GM23338 (cell line): ENCODE data around the gene NKD1. TPM values are rescaled to one million over a fixed set of nuclear protein-coding genes. Genes with fewer than 3 reads are reported as not detected.

ENCODE experiments used
- ATAC-seq: fragments of 200-7000 bp; cut with Tn5 transposase; 3 replicates; pipeline ENCODE4 v1.9.1; 2020
- DNase-seq: peaks from one replicate; pipeline ENCODE4 v3.0.0-alpha.2; 2015; ENCODE audit warnings: low spot score
- H2AFZ ChIP-seq: fragments of 200-600 bp; sonication (generic); 2 replicates; pipeline ENCODE4 v1.8.0; 2016; ENCODE audit warnings: antibody characterized with exemption, mild to moderate bottlenecking, moderate library complexity
- H3F3A ChIP-seq: fragments of 200-600 bp; sonication (generic); replicated peaks from 2 replicates; pipeline ENCODE4 v1.8.0; 2017; ENCODE audit warnings: antibody characterized with exemption, mixed run types, low read depth
- H3K27ac ChIP-seq: fragments of 200-600 bp; sonication (generic); 2 replicates; pipeline ENCODE4 v1.6.1; 2016; ENCODE audit warnings: low read depth
- H3K27me3 ChIP-seq: fragments of 200-600 bp; sonication (generic); 2 replicates; pipeline ENCODE4 v1.8.0; 2016; ENCODE audit warnings: mild to moderate bottlenecking, mixed run types, moderate library complexity; ENCODE audit not compliant: insufficient read depth
- H3K36me3 ChIP-seq: fragments of 200-600 bp; sonication (generic); 2 replicates; pipeline ENCODE4 v1.8.0; 2016; ENCODE audit warnings: mild to moderate bottlenecking; ENCODE audit not compliant: insufficient read depth
- H3K4me1 ChIP-seq: fragments of 200-600 bp; sonication (generic); 2 replicates; pipeline ENCODE4 v1.8.0; 2016; ENCODE audit warnings: mild to moderate bottlenecking, moderate library complexity; ENCODE audit not compliant: insufficient read depth
- H3K4me2 ChIP-seq: fragments of 200-600 bp; sonication (generic); 2 replicates; pipeline ENCODE4 v1.7.1; 2017; ENCODE audit warnings: mixed run types
- H3K4me3 ChIP-seq: fragments of 200-600 bp; sonication (generic); 2 replicates; pipeline ENCODE4 v1.6.1; 2016; ENCODE audit warnings: mixed run types
- H3K79me2 ChIP-seq: fragments of 200-600 bp; sonication (generic); replicated peaks from 2 replicates; pipeline ENCODE4 v1.8.0; 2017; ENCODE audit warnings: mild to moderate bottlenecking; ENCODE audit not compliant: insufficient read depth
- H3K9me2 ChIP-seq: fragments of 200-600 bp; sonication (generic); 2 replicates; pipeline ENCODE4 v1.8.0; 2017; ENCODE audit not compliant: insufficient read depth
- H4K20me1 ChIP-seq: fragments of 200-600 bp; sonication (generic); replicated peaks from 2 replicates; pipeline ENCODE4 v1.8.0; 2017; ENCODE audit warnings: mild to moderate bottlenecking; ENCODE audit not compliant: insufficient read depth
- H3K27ac Mint-ChIP-seq: 2 replicates; pipeline ENCODE4 v1.8.0; 2020; ENCODE audit warnings: inconsistent platforms, mild to moderate bottlenecking, moderate library complexity, mixed read lengths
- H3K27me3 Mint-ChIP-seq: 3 replicates; pipeline ENCODE4 v1.8.0; 2022; ENCODE audit warnings: low read depth, mild to moderate bottlenecking, moderate library complexity, mixed read lengths, inconsistent platforms; ENCODE audit not compliant: insufficient read depth, poor library complexity
- H3K36me3 Mint-ChIP-seq: 3 replicates; pipeline ENCODE4 v1.8.0; 2021; ENCODE audit warnings: low read depth, mild to moderate bottlenecking, inconsistent platforms, moderate library complexity, mixed read lengths
- H3K4me1 Mint-ChIP-seq: 3 replicates; pipeline ENCODE4 v1.8.0; 2020; ENCODE audit warnings: mild to moderate bottlenecking, inconsistent platforms, mixed read lengths
- H3K4me3 Mint-ChIP-seq: 3 replicates; pipeline ENCODE4 v1.8.0; 2021; ENCODE audit warnings: moderate library complexity, mild to moderate bottlenecking, inconsistent platforms, mixed read lengths
- H3K9me3 Mint-ChIP-seq: 3 replicates; pipeline ENCODE4 v1.8.0; 2020; ENCODE audit warnings: moderate library complexity, mild to moderate bottlenecking, inconsistent platforms, mixed read lengths
- CREB1 ChIP-seq: fragments of 250-450 bp; sonication (Bioruptor Pico); IDR thresholded peaks from 2 replicates; pipeline ENCODE4 v1.5.0; 2020; ENCODE audit warnings: low read depth, mild to moderate bottlenecking, moderate library complexity
- EZH2 ChIP-seq: fragments of 200-600 bp; sonication (generic); IDR thresholded peaks from one replicate; pipeline ENCODE4 v1.8.0; 2017; ENCODE audit warnings: antibody characterized with exemption, mild to moderate bottlenecking, low read depth; ENCODE audit not compliant: unreplicated experiment
- EZH2phosphoT487 ChIP-seq: fragments of 200-600 bp; sonication (generic); IDR thresholded peaks from one replicate; pipeline ENCODE4 v1.8.1; 2018; ENCODE audit warnings: antibody characterized with exemption; ENCODE audit not compliant: unreplicated experiment
- NANOG ChIP-seq: IDR thresholded peaks from 2 replicates; pipeline ENCODE4 v1.6.1; 2016; ENCODE audit warnings: antibody characterized with exemption, borderline replicate concordance
- polyA plus RNA-seq: library from polyadenylated mRNA; unstranded; fragments of >200 nt; fragmentation: Nextera tagmentation; extraction: Ambion mirVana; gene quantifications from 2 replicates; pipeline ENCODE4 v1.2.1, GENCODE V29; 2016
- total RNA-seq: library from RNA; depleted of rRNA; stranded (reverse); fragments of >200 nt; shearing (Covaris generic); gene quantifications from 2 replicates; pipeline ENCODE4 v1.2.3, GENCODE V29; 2014
- TF ChIP-seq, protein P1 (sequence below), 2 experiments: fragments of 200-600 bp in 1 of 2; sonication (generic) in 1 of 2; conservative IDR thresholded peaks; 2 replicates each; pipeline versions ENCODE4 v1.5.1 to v1.6.1; 2016 to 2017; ENCODE audit warnings: antibody characterized with exemption in 2 of 2, low read depth in 2 of 2, mild to moderate bottlenecking in 2 of 2, moderate library complexity in 1 of 2

Gene NKD1
- total and polyA plus RNA-seq, 2 experiments from 2014 or later: 2.1 to 2.3 TPM

DNA sequence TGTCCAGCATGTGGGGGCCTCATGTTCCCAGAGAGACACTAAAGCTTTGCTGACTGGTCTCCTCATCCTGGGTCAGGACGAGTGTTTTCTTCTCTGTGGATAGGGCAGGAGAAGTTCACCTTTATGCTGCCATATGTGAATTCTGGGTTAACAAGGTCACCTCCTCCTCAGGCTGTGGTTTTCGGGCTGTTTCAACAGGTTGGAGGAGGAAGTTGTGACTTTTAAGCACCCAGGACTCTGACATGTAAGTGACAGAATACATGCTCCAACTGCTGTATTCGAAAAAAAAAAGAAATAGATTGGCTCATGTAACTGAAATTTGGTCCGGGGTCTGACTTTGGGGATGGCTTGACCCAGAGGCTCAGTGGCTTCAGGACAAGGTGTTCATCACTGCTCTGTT lies 78.7 kb downstream of the NKD1 start:
- Histone ChIP-seq H3K4me3 (no peak overlapping the region), H3K27ac (no peak overlapping the region), H3K79me2 (no peaks in the 10 kb centered on the region), H3K4me2 (no peak overlapping the region), H3K9me2 (no peaks in the 10 kb centered on the region), H3K27me3 (no peaks in the 10 kb centered on the region), H3K4me1 (no peaks in the 10 kb centered on the region), H4K20me1 (no peaks in the 10 kb centered on the region), H2AFZ (no peak overlapping the region), H3K36me3 (no peaks in the 10 kb centered on the region), H3F3A (no peaks in the 10 kb centered on the region)
- DNase-seq (no peak), ATAC-seq (no peak)
- peaks cover 9% of the 10 kb centered on the region for H3K27me3 Mint-ChIP-seq
- H3K9me3 Mint-ChIP-seq: no peaks in the 10 kb centered on the region
- no peak overlapping the region for H3K4me3 Mint-ChIP-seq
- TF ChIP-seq NANOG (no peak), EZH2phosphoT487 (no peak)
- peaks cover 2% of the 10 kb centered on the region; the same call in 1 of the 3 replicates for H3K36me3 Mint-ChIP-seq
- H3K27ac Mint-ChIP-seq: no peak overlapping the region
- peaks cover 11% of the 10 kb centered on the region for H3K4me1 Mint-ChIP-seq

DNA sequence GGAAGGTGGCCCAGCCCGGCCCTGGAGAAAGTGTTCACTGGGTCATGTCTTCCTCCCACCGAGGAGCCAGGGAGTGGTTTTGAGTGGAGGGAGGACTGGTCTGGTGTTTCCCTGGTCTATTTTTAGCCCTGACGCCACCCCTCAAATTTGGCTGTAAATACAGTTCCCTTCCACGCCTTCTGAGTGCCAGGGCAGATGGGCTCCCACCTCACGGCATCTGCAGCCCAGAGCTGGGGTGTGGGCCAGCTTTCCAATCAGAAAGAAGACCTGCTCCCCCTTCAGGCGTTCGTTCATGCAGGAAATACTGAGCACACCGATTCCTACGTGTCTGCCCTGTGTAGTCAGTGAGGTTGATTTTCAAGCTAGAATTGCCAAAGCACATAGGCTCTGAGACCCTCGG lies 79.2 kb downstream of the NKD1 start:
- no peak overlapping the region for H3K4me3 Mint-ChIP-seq
- H3K27ac ChIP-seq: no peak overlapping the region
- peaks cover 11% of the 10 kb centered on the region for H3K4me1 Mint-ChIP-seq
- DNase-seq: peak; percentile 74
- no peaks in the 10 kb centered on the region for H3K36me3 ChIP-seq
- peaks cover 2% of the 10 kb centered on the region; the same call in 1 of the 3 replicates for H3K36me3 Mint-ChIP-seq
- peak; percentile 91 for ATAC-seq
- H3K79me2 ChIP-seq: no peaks in the 10 kb centered on the region
- H3K9me3 Mint-ChIP-seq: no peaks in the 10 kb centered on the region
- no peak overlapping the region for H3K4me2 ChIP-seq
- TF ChIP-seq EZH2phosphoT487: no peak
- TF ChIP-seq, protein P1, sequence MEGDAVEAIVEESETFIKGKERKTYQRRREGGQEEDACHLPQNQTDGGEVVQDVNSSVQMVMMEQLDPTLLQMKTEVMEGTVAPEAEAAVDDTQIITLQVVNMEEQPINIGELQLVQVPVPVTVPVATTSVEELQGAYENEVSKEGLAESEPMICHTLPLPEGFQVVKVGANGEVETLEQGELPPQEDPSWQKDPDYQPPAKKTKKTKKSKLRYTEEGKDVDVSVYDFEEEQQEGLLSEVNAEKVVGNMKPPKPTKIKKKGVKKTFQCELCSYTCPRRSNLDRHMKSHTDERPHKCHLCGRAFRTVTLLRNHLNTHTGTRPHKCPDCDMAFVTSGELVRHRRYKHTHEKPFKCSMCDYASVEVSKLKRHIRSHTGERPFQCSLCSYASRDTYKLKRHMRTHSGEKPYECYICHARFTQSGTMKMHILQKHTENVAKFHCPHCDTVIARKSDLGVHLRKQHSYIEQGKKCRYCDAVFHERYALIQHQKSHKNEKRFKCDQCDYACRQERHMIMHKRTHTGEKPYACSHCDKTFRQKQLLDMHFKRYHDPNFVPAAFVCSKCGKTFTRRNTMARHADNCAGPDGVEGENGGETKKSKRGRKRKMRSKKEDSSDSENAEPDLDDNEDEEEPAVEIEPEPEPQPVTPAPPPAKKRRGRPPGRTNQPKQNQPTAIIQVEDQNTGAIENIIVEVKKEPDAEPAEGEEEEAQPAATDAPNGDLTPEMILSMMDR (conservative IDR thresholded peaks at IDR 0.05; ENCODE audit: low read depth in 2 of 2): peak; percentile 15 to 44; a peak in 3 of 4 replicates
- H3F3A ChIP-seq: no peaks in the 10 kb centered on the region
- H3K9me2 ChIP-seq: no peaks in the 10 kb centered on the region
- H2AFZ ChIP-seq: no peak overlapping the region
- no peak overlapping the region for H3K4me3 ChIP-seq
- H4K20me1 ChIP-seq: no peaks in the 10 kb centered on the region
- no peak overlapping the region for H3K27ac Mint-ChIP-seq
- H3K27me3 Mint-ChIP-seq: peaks cover 8% of the 10 kb centered on the region
- H3K4me1 ChIP-seq: no peaks in the 10 kb centered on the region
- no peaks in the 10 kb centered on the region for H3K27me3 ChIP-seq

DNA sequence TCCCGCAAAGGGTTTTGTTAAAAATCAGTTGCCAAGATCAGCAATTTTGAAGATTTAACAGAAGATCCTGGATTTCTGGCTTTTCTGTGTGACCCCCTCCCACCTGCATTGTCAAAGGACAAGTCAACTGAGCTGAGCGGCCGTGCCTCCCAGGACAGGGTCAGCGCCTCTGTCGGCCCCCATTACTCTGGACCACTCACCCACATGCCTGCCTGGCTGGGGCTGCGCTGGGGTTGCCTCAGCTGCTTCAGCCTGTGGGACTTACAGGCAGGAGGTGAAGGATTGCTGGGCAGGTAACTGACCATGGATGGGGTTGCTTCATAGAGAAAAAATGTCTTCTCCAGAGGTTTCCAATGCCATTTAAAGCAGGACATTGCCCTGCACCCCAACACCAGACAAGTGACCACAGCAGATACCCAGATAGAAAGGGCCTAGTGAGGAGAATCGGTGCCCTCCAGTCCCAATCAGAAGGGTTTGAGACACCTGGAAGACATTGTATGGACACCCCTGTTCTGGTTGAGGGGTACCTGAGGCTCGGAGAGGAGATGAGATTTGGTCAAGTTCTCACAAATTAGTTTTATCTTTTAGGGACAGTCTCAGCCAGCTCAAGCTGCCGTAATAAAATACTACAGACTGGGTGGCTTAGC lies 80.1 kb downstream of the NKD1 start:
- ATAC-seq (no peak), DNase-seq (no peak)
- Histone ChIP-seq H3K4me1 (no peaks in the 10 kb centered on the region), H3K4me3 (no peak overlapping the region), H4K20me1 (no peaks in the 10 kb centered on the region), H3K9me2 (no peaks in the 10 kb centered on the region), H3F3A (no peaks in the 10 kb centered on the region), H2AFZ (no peak overlapping the region), H3K36me3 (no peaks in the 10 kb centered on the region), H3K4me2 (no peak overlapping the region), H3K79me2 (no peaks in the 10 kb centered on the region), H3K27ac (no peak overlapping the region), H3K27me3 (no peaks in the 10 kb centered on the region)
- H3K4me1 Mint-ChIP-seq: peaks cover 11% of the 10 kb centered on the region
- H3K27ac Mint-ChIP-seq: no peak overlapping the region
- H3K27me3 Mint-ChIP-seq: peaks cover 4% of the 10 kb centered on the region
- no peak overlapping the region for H3K4me3 Mint-ChIP-seq
- H3K9me3 Mint-ChIP-seq: no peaks in the 10 kb centered on the region
- peaks cover 2% of the 10 kb centered on the region; the same call in 1 of the 3 replicates for H3K36me3 Mint-ChIP-seq
- TF ChIP-seq, protein P1 (conservative IDR thresholded peaks at IDR 0.05; ENCODE audit: low read depth in 2 of 2): no peak
- TF ChIP-seq EZH2phosphoT487 (no peak), EZH2 (no peak), CREB1 (CRISPR knock-in tag) (no peak)
